Activated T-cell treated with anti-CD3 and anti-CD28 coated beads, Interleukin-2, amount 50 U/mL, for 48 hours (primary cell): ENCODE results near the gene KAT6B.
"Not testable (repeated sequence)": the region's sequence is repeated elsewhere in the genome, so short reads cannot be mapped to it uniquely, and the experiment has no call there.

Source experiments
- DNase-seq, 2 experiments: peaks; one replicate each; pipeline ENCODE4 v3.0.0-alpha.2; 2020

KAT6B gene

GRCh38 chr10:74826142-74827044, at the start of gene KAT6B:
TSS of gene KAT6B (plus strand) at chr10:74826600. CDS start at chr10:74842858, 16,258 bp downstream.
- DNase-seq, result peak; percentile 100

GRCh38 chr10:74778436-74779094, 47.8 kb upstream of the KAT6B start:
- DNase-seq, result no peak

- not testable (repeated sequence) for DNase-seq
Observed at GRCh38 chr10:74781870-74782269, 44.5 kb upstream of the KAT6B start.

- DNase-seq, result no peak
Observed at GRCh38 chr10:74784462-74784861, 41.9 kb upstream of the KAT6B start.

- DNase-seq, result no peak
Observed at GRCh38 chr10:74786126-74786525, 40.3 kb upstream of the KAT6B start.

- no peak for DNase-seq
Observed at GRCh38 chr10:74787457-74787856, 38.9 kb upstream of the KAT6B start.

GRCh38 chr10:74791979-74792378, 34.4 kb upstream of the KAT6B start:
- not testable (repeated sequence) for DNase-seq

GRCh38 chr10:74792726-74793125, 33.7 kb upstream of the KAT6B start:
- no peak for DNase-seq

GRCh38 chr10:74793240-74793639, 33.2 kb upstream of the KAT6B start:
- DNase-seq, result not testable (repeated sequence)

GRCh38 chr10:74794531-74794930, 31.9 kb upstream of the KAT6B start:
- DNase-seq, result no peak

- no peak for DNase-seq
Observed at GRCh38 chr10:74797550-74797949, 28.9 kb upstream of the KAT6B start.

GRCh38 chr10:74799721-74800221, 26.6 kb upstream of the KAT6B start:
- DNase-seq, result peak; percentile 39 to 48

GRCh38 chr10:74801447-74801846, 25.0 kb upstream of the KAT6B start:
- no peak for DNase-seq

- DNase-seq, result no peak
Observed at GRCh38 chr10:74808501-74808900, 17.9 kb upstream of the KAT6B start.

GRCh38 chr10:74810087-74810486, 16.3 kb upstream of the KAT6B start:
- no peak for DNase-seq

- no peak for DNase-seq
Observed at GRCh38 chr10:74813381-74814259, 12.8 kb upstream of the KAT6B start.

- DNase-seq, result no peak
Observed at GRCh38 chr10:74814797-74815196, 11.6 kb upstream of the KAT6B start.

- DNase-seq, result no peak
Observed at GRCh38 chr10:74816824-74817498, 9.4 kb upstream of the KAT6B start.

- DNase-seq, result no peak
Observed at GRCh38 chr10:74821501-74821900, 4.9 kb upstream of the KAT6B start.

- no peak for DNase-seq
Observed at GRCh38 chr10:74822101-74822500, 4.3 kb upstream of the KAT6B start.

GRCh38 chr10:74822521-74823089, 3.8 kb upstream of the KAT6B start:
- no peak for DNase-seq

GRCh38 chr10:74823791-74824183, 2.6 kb upstream of the KAT6B start:
- no peak for DNase-seq
